Kidney epithelial cell (primary cell): ENCODE results near the gene NOP14. TPM values are rescaled to one million over a fixed set of nuclear protein-coding genes. Genes with fewer than 3 reads are reported as not detected.
"Not testable (repeated sequence)": the region's sequence is repeated elsewhere in the genome, so short reads cannot be mapped to it uniquely, and the experiment has no call there.

Experiments
- DNase-seq: peaks from one replicate; pipeline ENCODE4 v3.0.0-alpha.2; 2010; ENCODE audit warnings: low read depth
- H3K27me3 ChIP-seq: 2 replicates; pipeline ENCODE4 v1.6.0; 2011; ENCODE audit warnings: low read length; ENCODE audit not compliant: control insufficient read depth, insufficient read depth
- H3K36me3 ChIP-seq: 2 replicates; pipeline ENCODE4 v1.5.1; 2011; ENCODE audit warnings: low read length; ENCODE audit not compliant: control insufficient read depth, insufficient read depth
- H3K4me3 ChIP-seq: 2 replicates; pipeline ENCODE4 v1.5.1; 2011; ENCODE audit warnings: low read depth, mild to moderate bottlenecking, control low read depth, low read length
- total RNA-seq: library from RNA; depleted of rRNA; stranded (reverse); fragments of >200 nt; gene quantifications from 2 replicates; pipeline ENCODE4 v1.2.3, GENCODE V29; 2015
- TF ChIP-seq, protein P1 (sequence below): IDR thresholded peaks from 2 replicates; pipeline ENCODE4 v1.5.1; 2011; ENCODE audit warnings: mild to moderate bottlenecking, moderate library complexity, low read length, control low read depth, inconsistent platforms; ENCODE audit not compliant: insufficient read depth, poor library complexity, severe bottlenecking

NOP14 gene
- total RNA-seq, 1 donor from 2014 or later = 35.2 TPM

- no peak for DNase-seq
- Histone ChIP-seq H3K27me3 (no peaks in the 10 kb centered on the region), H3K4me3 (no peak overlapping the region), H3K36me3 (peaks cover 2% of the 10 kb centered on the region)
- TF ChIP-seq, protein P1, sequence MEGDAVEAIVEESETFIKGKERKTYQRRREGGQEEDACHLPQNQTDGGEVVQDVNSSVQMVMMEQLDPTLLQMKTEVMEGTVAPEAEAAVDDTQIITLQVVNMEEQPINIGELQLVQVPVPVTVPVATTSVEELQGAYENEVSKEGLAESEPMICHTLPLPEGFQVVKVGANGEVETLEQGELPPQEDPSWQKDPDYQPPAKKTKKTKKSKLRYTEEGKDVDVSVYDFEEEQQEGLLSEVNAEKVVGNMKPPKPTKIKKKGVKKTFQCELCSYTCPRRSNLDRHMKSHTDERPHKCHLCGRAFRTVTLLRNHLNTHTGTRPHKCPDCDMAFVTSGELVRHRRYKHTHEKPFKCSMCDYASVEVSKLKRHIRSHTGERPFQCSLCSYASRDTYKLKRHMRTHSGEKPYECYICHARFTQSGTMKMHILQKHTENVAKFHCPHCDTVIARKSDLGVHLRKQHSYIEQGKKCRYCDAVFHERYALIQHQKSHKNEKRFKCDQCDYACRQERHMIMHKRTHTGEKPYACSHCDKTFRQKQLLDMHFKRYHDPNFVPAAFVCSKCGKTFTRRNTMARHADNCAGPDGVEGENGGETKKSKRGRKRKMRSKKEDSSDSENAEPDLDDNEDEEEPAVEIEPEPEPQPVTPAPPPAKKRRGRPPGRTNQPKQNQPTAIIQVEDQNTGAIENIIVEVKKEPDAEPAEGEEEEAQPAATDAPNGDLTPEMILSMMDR = no peak
Observed at GRCh38 chr4:2958446-2958845, 4.8 kb downstream of the NOP14 start.

- not testable (repeated sequence) for DNase-seq, H3K27me3 ChIP-seq, H3K36me3 ChIP-seq, H3K4me3 ChIP-seq
Observed at GRCh38 chr4:2955186-2956044, 7.8 kb downstream of the NOP14 start.

GRCh38 chr4:2954358-2955185, 8.6 kb downstream of the NOP14 start:
- DNase-seq = no peak
- TF ChIP-seq, protein P1 = peak; percentile 43
- Histone ChIP-seq H3K27me3 (no peaks in the 10 kb centered on the region), H3K36me3 (peaks cover 2% of the 10 kb centered on the region), H3K4me3 (no peak overlapping the region)

- TF ChIP-seq, protein P1 = no peak
- Histone ChIP-seq H3K27me3 (no peaks in the 10 kb centered on the region), H3K4me3 (no peak overlapping the region), H3K36me3 (peaks cover 2% of the 10 kb centered on the region)
- DNase-seq = no peak
Observed at GRCh38 chr4:2953496-2953895, 9.7 kb downstream of the NOP14 start.

DNA sequence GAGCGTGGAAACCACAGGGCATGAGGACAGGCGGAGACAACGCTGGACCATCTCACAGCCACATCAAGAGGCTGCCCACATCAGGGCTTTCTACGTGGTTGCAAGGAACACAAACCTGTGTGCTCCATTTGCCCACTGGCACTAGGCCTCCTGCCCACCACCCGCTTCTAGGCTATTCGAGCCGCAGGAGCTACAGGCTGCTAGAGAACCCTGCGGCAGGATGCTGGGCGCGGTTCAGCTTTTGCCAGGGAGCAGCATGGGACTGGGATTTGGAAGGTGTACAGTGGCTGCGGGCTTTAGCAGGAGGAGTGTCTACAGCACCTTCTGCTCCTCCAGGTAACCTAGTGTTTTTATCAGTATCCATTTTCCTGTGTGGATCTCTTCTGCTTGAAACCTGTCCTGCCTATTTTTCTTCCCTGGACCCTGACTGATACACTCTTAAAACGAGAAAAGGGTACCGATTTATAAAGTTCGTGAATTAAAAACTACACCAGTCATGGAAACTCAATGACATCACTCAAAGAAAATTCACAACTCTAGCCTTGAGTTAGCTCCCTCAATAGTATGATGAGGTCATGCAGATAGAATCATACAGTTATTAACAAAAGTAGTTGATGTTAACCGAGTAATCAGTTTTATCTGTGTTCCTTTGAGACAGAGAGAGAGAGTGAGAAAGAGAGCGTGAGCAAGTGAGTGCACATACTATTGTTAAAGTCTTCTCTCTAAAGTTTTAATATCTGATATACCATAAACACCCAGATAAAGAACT, 12.8 kb downstream of the NOP14 start:
- no peak for DNase-seq
- TF ChIP-seq, protein P1 = no peak
- no peaks in the 10 kb centered on the region for H3K36me3 ChIP-seq
- no peak overlapping the region for H3K4me3 ChIP-seq
- no peaks in the 10 kb centered on the region for H3K27me3 ChIP-seq

DNA sequence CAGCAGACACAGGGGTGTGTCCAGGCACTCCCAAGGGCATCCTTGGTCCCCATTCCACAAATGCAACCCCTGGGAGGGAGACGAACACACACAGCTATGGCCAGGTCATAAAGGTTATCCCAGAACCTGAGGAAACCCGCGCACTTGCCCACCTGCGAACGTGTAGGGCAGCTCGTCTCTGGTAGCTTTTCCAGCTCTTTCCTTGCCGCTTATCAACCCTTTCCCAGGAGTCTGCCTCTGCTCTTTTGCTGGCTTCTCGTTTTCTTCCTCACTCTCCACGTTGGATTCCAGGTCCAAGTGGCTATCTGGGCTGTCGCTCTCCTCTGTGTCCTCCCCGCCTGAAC, 13.5 kb downstream of the NOP14 start:
- Histone ChIP-seq H3K27me3 (no peaks in the 10 kb centered on the region), H3K4me3 (no peak overlapping the region), H3K36me3 (no peaks in the 10 kb centered on the region)
- TF ChIP-seq, protein P1 = no peak
- DNase-seq = no peak
